ENCODE data around the gene FRMD8.

- TF ChIP-seq CTCF (conservative IDR thresholded peaks at IDR 0.05; ENCODE audit: low read depth, low read length) = no peak
- no peak for TF ChIP-seq MXI1 (IDR thresholded peaks at IDR 0.05; ENCODE audit: borderline replicate concordance, low read depth, low read length)
- no peak for TF ChIP-seq RFX5 (IDR thresholded peaks at IDR 0.05; ENCODE audit: low read depth, low read length)
- TF ChIP-seq MAFK (IDR thresholded peaks at IDR 0.05; ENCODE audit: low read depth, low read length) = no peak
- no peak for TF ChIP-seq CHD1 (IDR thresholded peaks at IDR 0.05; ENCODE audit: low read depth, low read length)
- no peak for TF ChIP-seq SMC3 (IDR thresholded peaks at IDR 0.05; ENCODE audit: low read depth, low read length)
- no peak for TF ChIP-seq RAD21 (IDR thresholded peaks at IDR 0.05; ENCODE audit: low read length)
- no peak for TF ChIP-seq BHLHE40 (IDR thresholded peaks at IDR 0.05; ENCODE audit: low read depth, low read length)
- TF ChIP-seq POLR2A (IDR thresholded peaks at IDR 0.05; ENCODE audit: low read depth, low read length) = no peak
Measured at GRCh38 chr11:65373839-65374580, 12.4 kb upstream of the FRMD8 start.

All from IMR-90 (cell line).